K562 (cell line): ENCODE results near the gene MTERF4. TPM values are rescaled to one million over a fixed set of nuclear protein-coding genes. Genes with fewer than 3 reads are reported as not detected.

Experiments used
- BMI1 ChIP-seq: fragments of 150-350 bp; IDR thresholded peaks from 2 replicates; pipeline ENCODE4 v1.6.1; 2014; ENCODE audit warnings: low read length
- CC2D1A ChIP-seq: fragments of 450-650 bp; IDR thresholded peaks from 2 replicates; pipeline ENCODE4 v1.6.1; 2017; ENCODE audit warnings: mild to moderate bottlenecking
- E2F1 ChIP-seq: sonication (generic); formaldehyde crosslinking; IDR thresholded peaks from 2 replicates; pipeline ENCODE4 v1.8.1; 2023; ENCODE audit warnings: mild to moderate bottlenecking, missing genetic modification reagents, moderate library complexity
- FOXM1 ChIP-seq, 2 experiments: fragments of 450-650 bp in 1 of 2; sonication (generic) in 1 of 2; formaldehyde crosslinking in 1 of 2; IDR thresholded peaks; 2 replicates each; pipeline versions ENCODE4 v1.6.1 to v1.9.0; 2017 to 2022; ENCODE audit warnings: low read depth in 2 of 2, mild to moderate bottlenecking in 2 of 2, missing genetic modification reagents in 1 of 2, moderate library complexity in 1 of 2
- MNT ChIP-seq, 2 experiments: fragments of 450-650 bp; conservative IDR thresholded peaks; 2 replicates each; pipeline ENCODE4 v1.6.1; 2017; ENCODE audit warnings: mild to moderate bottlenecking in 2 of 2, moderate library complexity in 2 of 2
- MXI1 ChIP-seq: IDR thresholded peaks from 2 replicates; pipeline ENCODE4 v1.6.1; 2011; ENCODE audit warnings: low read depth, mild to moderate bottlenecking, improper control_type of control experiment, low read length
- NEUROD1 ChIP-seq: fragments of 150-350 bp; IDR thresholded peaks from 2 replicates; pipeline ENCODE4 v1.6.1; 2014; ENCODE audit warnings: borderline replicate concordance, low read length, low read depth; ENCODE audit not compliant: partially characterized antibody
- RCOR1 ChIP-seq, 2 experiments: IDR thresholded peaks; 2 replicates each; pipeline ENCODE4 v1.6.1; 2012; ENCODE audit warnings: low read depth in 2 of 2, low read length in 2 of 2, borderline replicate concordance in 1 of 2, improper control_type of control experiment in 1 of 2
- SNIP1 ChIP-seq: fragments of 450-650 bp; IDR thresholded peaks from 2 replicates; pipeline ENCODE4 v1.7.1; 2017; ENCODE audit warnings: low read depth, mild to moderate bottlenecking
- ZNF253 ChIP-seq: fragments of 250-450 bp; sonication (Bioruptor Pico); conservative IDR thresholded peaks from 2 replicates; pipeline ENCODE4 v1.6.1; 2021; ENCODE audit warnings: mild to moderate bottlenecking
- ZNF407 ChIP-seq: fragments of 450-650 bp; IDR thresholded peaks from 2 replicates; pipeline ENCODE4 v1.6.1; 2016; ENCODE audit warnings: low read depth
- polyA plus RNA-seq, 8 experiments: library from polyadenylated mRNA; depleted of rRNA in 4 of 8; stranded (reverse) in 5 of 8; unstranded in 3 of 8; fragments of >200 nt; fragmentation: Nextera tagmentation in 2 of 8; fragmentation: Illumina TruSeq in 1 of 8; extraction: Ambion mirVana in 2 of 8; extraction: Trizol in 1 of 8; gene quantifications; 2 replicates each; pipeline versions ENCODE4 v1.2.1 to v1.2.3, GENCODE V29; 2011 to 2014; ENCODE audit warnings: inconsistent platforms in 1 of 8, missing spikeins in 1 of 8
- total RNA-seq, 7 experiments: library from RNA; depleted of rRNA in 6 of 7; stranded (reverse); fragments of >200 nt in 6 of 7; fragmentation: Illumina TruSeq in 2 of 7; extraction: Trizol in 2 of 7; gene quantifications; 2 replicates each; pipeline versions ENCODE4 v1.2.1 to v1.2.3, GENCODE V29; 2011 to 2021; ENCODE audit warnings: low replicate concordance in 1 of 7
- TF ChIP-seq, protein P1 (sequence below), 2 experiments: fragments of 150-350 bp in 1 of 2; IDR thresholded peaks; 2 replicates each; pipeline ENCODE4 v1.6.1; 2012 to 2016; ENCODE audit warnings: low read depth in 2 of 2, low read length in 2 of 2, mild to moderate bottlenecking in 1 of 2, moderate library complexity in 1 of 2

The MTERF4 gene
- total and polyA plus RNA-seq, 9 of the 15 experiments (the other 6 are each of a cell fraction or from before 2014, with no cell fraction given): 15.3 to 29.6 (median 21.2) TPM

DNA sequence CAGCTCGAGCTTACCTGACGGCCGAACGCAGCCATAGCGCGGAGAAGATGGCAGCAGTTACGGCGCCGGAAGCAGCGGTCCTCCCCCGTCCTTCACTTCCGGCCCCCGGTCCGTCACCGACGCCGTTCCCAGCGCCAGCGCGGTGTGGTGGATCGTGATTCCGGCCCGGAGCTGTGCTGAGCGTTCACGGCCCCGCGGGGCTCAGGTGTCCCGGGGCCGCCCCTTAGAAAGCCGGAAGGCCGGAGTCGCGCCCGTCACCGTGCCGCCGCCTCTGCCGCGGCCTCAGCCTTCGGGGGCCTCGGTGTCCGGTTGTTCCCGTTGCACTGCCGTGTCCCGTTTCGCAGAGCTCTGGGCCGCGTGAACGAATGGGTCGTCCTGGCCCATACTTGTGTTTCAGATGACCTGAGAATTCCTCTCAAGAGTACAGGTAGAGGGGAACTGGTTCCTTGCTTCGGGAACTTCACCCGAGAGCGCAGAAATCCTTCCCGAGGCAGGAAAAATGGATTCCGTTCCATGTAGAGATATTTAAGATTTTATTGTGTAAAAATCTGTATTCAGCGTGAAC lies at the start of gene MTERF4 (continued):
- no peak for TF ChIP-seq ZNF407
- no peak for TF ChIP-seq ZNF253 (CRISPR knock-in tag)
- TF ChIP-seq NEUROD1: peak; percentile 55
- no peak for TF ChIP-seq FOXM1 (IDR thresholded peaks at IDR 0.05; ENCODE audit: low read depth)
- peak; percentile 75; the same call in 1 of the 2 replicates for TF ChIP-seq FOXM1 (CRISPR knock-in tag; IDR thresholded peaks at IDR 0.05; ENCODE audit: low read depth)
- peak in 1 of 2 experiments; percentile 68; a peak in 1 of 4 replicates for TF ChIP-seq RCOR1 (IDR thresholded peaks at IDR 0.05; ENCODE audit: borderline replicate concordance in 1 of 2, low read depth in 2 of 2, low read length in 2 of 2)
- peak; percentile 43 to 79; a peak in 3 of 4 replicates for TF ChIP-seq MNT (conservative IDR thresholded peaks at IDR 0.05)
- no peak for TF ChIP-seq E2F1 (CRISPR knock-in tag)
- TF ChIP-seq SNIP1: no peak
- TF ChIP-seq CC2D1A: no peak
- TF ChIP-seq BMI1: no peak
- TF ChIP-seq, protein P1, sequence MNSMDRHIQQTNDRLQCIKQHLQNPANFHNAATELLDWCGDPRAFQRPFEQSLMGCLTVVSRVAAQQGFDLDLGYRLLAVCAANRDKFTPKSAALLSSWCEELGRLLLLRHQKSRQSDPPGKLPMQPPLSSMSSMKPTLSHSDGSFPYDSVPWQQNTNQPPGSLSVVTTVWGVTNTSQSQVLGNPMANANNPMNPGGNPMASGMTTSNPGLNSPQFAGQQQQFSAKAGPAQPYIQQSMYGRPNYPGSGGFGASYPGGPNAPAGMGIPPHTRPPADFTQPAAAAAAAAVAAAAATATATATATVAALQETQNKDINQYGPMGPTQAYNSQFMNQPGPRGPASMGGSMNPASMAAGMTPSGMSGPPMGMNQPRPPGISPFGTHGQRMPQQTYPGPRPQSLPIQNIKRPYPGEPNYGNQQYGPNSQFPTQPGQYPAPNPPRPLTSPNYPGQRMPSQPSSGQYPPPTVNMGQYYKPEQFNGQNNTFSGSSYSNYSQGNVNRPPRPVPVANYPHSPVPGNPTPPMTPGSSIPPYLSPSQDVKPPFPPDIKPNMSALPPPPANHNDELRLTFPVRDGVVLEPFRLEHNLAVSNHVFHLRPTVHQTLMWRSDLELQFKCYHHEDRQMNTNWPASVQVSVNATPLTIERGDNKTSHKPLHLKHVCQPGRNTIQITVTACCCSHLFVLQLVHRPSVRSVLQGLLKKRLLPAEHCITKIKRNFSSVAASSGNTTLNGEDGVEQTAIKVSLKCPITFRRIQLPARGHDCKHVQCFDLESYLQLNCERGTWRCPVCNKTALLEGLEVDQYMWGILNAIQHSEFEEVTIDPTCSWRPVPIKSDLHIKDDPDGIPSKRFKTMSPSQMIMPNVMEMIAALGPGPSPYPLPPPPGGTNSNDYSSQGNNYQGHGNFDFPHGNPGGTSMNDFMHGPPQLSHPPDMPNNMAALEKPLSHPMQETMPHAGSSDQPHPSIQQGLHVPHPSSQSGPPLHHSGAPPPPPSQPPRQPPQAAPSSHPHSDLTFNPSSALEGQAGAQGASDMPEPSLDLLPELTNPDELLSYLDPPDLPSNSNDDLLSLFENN (IDR thresholded peaks at IDR 0.05; ENCODE audit: low read depth in 2 of 2, low read length in 2 of 2): no peak
- TF ChIP-seq MXI1: no peak
